ENCODE results near the gene RFWD3.

RFWD3 gene

DNA sequence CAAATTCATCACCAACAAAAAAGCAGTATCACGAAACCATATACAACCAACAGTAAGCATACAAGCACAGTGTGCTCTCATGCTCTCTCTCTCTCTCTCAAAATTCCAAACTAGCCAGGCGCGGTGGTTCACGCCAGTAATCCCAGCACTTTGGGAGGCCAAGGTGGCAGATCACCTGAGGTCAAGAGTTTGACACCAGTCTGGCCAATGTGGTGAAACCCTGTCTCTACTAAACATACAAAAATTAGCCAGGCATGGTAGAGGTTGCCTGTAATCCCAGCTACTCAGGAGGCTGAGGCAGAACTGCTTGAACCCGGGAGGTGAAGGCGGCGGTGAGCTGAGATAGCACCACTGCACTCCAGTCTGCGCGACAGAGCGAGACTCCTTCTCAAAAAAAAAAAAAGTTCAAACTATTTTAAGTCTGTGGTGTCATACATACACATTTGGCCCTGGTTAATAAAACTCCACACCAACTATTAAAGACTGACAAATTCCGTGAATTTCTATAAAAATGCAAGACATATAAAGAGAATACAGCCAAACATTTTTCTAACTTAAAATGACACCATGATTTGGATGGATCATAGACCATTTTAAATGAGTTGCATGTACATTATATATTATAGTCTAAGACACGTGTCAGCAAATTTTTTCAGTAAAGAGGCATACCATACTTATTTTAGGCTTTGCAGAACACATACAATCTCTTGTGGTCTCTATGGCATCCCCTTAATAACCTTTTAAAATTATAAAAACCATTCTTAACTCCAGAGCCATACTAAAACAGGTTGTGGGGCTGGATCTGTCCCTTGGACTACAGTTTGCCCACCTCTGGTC lies 90.7 kb downstream of the RFWD3 start:
- DNase-seq, result no peak

DNA sequence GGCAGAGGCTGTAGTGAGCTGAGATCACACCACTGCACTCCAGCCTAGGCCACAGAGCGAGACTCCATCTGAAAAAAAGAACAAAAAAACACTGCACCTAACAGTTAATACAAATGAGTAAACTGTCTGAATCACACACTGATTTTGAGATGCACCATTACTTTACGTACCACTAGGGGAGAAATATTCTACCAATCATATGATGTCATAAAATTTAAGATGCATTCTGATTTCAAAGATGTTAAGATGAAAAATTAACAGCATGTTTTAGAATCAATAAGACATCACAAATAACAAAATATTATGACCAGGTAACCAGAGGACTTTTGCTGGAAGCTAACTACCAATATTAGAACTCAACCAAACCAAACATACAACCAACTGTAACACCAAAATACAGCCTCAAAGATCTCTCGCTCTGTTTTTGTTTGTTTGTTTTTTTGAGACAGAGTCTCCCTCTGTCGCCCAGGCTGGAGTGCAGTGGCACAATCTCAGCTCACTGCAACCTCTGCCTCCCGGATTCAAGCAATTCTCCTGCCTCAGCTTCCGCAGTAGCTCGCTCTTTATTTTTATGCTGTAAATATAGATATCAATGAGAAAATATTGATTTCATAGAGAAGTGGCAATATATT lies 91.4 kb downstream of the RFWD3 start:
- no peak for DNase-seq

DNA sequence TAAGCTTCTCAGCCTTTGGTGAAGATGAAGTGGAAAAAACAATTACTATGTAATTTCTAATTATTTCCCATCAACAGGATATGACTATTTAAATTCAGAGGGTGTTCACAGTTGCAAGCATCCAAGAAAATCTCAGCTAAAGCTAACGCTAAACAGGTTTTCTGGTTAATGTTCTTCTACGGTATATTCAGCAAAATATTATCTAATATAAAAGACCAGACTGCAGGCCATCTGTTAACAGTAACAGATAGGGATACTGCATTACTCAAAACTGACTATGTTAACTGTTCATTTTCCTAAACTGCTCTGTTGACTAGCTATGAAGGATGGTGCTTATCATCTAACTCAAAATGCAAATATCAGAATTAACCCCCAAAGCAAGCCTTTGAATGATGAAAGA lies 92.5 kb downstream of the RFWD3 start:
- DNase-seq, result no peak

DNA sequence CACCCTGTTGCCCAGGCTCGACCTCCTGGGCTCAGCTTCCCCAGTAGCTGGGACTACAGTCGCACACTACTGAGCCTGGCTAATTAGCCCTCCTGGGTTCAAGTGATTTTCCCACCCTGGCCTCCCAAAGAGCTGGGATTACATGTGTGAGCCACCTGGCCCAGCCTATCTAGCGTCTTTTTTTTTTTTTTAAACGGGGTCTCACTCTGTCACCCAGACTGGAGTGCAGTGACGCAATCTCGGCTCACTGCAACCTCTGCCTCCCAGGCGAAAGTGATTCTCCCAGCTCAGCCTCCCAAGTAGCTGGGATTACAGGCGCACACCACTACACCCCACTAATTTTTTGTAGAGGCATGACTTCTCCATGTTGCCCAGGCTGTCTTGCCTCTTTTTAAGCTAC lies 93.1 kb downstream of the RFWD3 start:
- DNase-seq, result no peak

Data from stimulated activated CD4-positive, alpha-beta T cell treated with anti-CD3 and anti-CD28 coated beads, Interleukin-2, amount 100 ng/mL, for 24 hours (primary cell).